Activated CD8-positive, alpha-beta memory T cell treated with anti-CD3 and anti-CD28 coated beads for 4 hours (primary cell): ENCODE measurements around the gene ACSL1.
A peak's percentile ranks its signal among the peaks of the same experiment; 100 is the strongest.

Experiments
- DNase-seq, 2 donors: peaks; one replicate each; pipeline ENCODE4 v3.0.0-alpha.2; 2020; ENCODE audit warnings: low read depth in 2 of 2

ACSL1 gene

DNA sequence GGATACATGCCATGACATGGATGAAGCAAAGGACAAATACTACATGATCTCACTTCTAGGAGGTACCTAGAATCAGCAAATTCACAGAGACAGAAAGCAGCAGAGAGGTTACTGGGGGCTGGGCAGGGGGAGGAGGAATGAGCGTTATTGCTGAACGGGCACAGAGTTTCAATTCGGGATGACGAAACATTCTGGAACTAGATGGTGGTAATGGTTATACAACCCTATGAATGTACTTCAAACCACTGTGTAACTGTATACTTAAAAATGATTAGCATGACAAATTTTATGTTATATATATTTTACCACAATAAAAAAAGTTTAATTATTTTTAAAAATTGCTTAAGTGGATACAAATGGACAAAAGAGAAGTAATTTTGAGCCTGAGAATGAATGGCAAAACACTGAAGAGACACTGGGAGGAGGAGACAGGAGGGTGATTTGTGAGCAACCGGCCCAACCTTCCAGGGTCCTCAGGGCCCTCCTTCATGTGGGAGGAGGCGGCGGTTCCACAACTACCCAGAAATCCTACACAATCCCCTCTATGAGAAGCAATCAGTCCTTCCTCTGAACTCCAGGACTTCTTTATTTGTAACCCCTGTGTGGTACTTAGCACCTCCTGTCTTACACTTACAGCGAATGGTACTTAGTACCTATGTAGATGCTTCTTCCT, 14.1 kb downstream of the ACSL1 start:
- DNase-seq = no peak

DNA sequence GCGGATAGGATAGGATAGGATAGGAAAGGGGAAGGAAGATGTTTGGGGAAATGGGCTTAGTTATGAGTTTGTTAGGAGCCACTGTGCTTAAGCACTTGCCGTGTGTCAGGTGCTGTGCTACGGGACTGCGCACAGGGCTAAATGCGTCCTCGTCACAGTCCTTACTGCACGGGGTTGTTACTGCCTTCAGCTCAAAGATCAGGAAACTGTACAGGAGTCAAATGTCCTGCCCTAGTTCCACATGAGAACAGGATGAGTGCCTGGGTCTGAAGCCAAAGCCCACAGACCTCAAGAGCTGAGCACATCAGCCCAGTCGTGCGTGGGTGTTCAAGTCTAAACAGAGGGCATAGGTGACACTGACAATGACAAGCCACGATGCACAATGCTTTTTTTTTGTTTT, 15.0 kb downstream of the ACSL1 start:
- no peak for DNase-seq

DNA sequence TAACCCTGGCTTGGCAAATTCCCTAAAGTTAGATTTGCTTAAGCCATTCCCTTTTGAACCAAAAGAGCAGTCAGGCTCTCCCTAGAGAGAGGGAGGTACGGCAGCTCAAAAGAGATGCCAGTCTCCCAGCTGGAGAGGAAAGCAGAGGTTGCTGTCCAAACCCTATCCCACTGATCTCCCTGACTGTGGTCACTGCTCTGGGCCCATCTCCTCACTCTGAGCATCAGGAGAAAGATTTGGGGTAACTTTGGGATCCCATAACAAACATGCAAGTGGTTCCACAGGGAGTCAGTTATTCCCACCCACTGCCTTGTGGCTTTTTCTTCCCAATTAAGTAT, 17.1 kb downstream of the ACSL1 start:
- DNase-seq = no peak

DNA sequence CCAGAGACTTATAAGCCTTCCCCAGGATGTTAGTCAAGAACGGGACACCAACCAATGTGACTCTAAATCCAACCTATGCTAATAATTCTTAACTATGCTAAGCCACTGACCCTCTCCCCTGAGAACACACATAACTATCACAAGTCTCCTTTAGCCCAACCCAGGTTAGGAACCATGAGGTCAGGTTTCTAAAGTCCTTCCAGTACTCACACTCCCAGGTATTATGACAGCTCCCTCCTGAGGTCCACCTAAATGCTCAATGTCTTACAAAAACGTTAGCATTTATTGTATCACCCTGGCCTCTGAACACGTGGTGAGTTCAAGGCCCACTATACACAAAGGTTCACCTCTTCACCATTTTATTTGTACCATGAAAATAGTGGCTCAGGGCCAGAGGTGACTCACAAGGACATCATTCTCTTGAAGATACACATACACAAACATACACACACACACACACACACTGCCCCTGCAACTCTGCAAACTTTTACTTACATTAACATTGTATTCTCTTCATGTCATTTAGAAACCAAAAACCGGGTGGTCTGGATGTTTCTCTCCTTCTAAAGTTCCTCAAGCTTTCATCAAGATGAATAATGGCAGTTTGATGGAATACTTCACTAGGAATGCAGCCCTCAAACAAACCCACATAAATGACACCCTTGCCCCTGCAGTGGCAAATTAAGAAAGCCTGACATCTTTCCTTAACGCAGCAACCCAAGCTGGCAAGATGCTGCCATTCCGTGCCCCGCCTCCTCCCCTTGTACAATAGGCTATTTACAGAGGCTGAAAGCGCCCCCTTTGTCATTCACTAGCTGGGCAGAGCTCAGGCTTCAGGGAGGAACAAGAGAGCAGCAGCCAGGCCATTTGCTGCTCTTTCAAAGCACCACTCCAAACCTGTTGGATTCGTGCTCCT, 17.7 kb downstream of the ACSL1 start:
- DNase-seq = no peak

DNA sequence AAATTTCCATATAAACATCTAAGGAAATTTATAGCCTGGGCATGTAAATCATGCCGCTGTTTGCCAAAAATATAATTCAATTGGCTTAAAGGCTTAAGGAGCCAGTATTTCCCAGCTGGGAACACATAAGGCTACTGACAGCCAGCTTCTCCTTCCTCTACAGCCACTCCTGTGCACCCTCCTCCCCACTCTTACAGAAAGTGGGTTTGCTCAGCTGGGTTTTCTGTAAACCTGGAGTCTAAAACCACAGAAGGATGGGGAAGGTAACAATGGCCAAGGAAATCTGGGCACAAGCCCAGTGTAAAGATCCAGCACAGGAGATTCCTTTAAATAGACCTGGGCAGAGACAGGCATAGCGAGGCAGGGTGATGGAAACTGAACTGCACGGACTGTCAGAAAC, 18.5 kb downstream of the ACSL1 start:
- DNase-seq = no peak

DNA sequence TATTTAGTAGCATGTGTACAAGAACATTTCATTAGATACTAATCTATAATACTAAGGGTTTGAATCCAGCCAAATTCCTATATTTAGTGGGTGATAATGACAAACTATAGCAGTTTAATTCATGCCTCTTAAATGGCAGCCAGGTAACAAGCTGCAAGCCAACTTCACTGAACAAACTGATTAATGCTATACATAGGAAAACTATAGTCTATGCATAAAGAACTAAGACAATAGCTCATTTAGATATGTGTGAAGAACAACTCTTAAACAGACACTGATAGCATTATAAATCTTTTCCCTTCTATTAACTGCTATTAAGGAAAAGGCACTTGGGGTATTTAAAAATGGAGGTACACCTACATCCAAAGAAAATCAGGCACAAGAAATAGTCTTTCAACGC, 19.1 kb downstream of the ACSL1 start:
- no peak for DNase-seq

DNA sequence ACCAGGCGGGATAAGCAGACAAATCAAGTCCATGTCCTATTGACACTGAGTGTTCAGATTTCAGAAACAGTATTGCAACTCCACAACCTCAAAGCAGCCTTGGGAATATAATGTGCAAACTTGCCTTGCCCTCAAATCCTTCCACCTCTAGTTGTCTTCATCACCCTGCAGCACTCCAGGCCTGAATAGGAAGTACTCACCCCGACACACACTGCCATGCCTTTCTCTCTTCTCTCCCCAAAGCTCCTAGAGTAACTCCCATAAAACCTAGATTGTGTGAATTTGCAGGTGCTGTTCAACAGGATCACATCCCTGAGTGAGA, 19.6 kb downstream of the ACSL1 start:
- DNase-seq = no peak

DNA sequence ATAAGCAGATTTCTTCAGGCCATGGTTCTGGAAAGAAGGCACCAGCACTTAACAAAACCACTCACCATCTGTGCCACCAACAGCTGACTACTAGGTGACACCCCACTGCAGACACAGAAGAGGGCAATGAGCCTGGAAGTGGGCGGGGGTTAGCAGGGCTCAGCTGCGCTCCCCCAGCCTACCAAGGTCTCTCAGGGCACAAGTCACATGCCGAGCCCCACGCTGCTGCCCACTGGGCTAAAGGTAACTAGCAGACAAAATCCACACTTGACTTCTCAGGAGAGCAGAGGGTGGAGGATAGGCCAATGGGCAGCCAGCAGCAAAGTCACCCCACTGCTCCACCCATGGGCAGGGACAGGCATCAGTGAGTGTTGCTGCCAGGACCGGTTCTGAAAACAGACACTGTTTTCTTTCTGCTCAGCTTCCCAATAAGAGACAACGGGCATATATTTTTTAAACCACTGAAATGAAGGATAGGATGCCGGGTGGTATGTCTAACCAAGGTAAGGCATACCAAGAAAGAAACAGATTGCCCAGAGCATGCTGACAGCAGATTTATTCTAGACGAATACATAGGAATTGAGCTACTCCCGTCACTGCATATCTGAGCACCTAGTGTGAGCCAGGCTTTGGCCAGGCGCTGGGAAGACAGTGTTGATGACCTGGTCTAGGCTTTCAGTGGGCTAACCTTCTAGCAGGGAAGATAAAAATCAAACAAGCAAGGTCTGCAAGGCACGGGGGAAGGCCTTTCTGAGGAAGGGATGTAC, 20.1 kb downstream of the ACSL1 start:
- no peak for DNase-seq

DNA sequence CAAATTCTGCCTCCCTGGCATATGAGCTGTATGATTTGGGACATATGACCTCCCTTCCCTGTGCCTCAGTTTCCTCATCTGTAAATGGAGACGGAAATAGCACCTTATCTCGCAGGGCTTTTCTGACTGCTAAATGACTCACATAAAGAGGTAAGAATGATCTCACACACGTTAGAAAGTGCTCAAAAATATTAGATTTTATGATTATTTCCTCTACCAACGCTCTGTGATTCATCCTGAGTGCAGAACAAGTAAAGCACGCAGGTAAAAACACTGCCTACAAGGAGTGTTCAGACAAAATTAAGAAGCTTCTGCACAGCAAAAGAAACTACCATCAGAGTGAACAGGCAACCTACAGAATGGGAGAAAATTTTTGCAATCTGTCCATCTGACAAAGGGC, 21.1 kb downstream of the ACSL1 start:
- no peak for DNase-seq

DNA sequence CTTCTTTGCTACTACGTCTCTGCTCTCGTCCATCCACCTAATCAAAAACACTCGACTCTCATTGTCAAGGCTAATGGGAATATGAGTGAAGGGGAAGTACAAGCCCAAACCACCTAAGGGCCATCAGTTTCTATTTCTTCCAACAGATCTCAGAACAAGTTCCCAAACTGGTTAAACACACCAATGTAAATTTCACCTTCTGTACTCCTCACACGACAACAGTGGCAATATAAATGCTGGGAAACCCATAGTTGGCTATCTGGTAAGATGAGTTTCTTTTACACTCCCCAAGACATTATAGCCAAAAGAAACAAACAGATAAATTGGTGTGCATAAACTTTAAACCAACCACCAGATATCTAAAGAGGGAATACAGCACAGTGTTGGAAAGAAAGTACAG, 21.9 kb downstream of the ACSL1 start:
- no peak for DNase-seq

DNA sequence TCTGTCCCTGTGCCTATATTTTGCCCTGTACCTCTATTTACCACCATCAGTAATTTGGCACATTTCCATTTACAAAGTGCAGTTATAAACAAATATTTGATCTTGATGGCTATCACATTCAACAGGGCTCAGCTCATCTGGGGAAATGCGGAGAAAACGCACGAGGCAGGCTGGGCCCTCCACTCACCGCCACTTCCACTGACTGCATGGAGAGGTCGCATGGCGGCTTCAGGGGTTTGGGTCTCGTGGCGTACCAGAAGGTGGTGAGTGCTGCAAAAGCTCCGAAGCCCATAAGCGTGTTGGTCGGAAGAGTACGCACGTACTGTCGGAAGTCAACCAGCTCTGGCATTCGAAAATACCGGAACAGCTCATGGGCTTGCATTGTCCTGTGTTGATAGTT, 22.6 kb downstream of the ACSL1 start:
- DNase-seq = no peak

DNA sequence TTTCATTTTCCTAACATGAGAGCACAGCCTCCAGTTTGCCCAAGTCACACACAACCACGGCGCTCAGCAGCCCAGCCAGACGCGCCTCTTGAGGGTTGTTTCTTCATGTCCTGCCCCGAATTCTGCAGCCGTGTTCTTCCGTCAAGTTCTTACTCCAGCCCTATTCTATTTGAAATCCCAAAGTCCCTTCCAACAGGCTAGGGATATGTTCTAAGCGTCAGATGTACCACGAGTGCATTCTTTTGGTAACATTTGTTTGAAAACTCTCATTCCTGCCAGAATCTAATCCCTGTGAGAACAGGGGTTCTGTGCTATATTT, 23.1 kb downstream of the ACSL1 start:
- no peak for DNase-seq

DNA sequence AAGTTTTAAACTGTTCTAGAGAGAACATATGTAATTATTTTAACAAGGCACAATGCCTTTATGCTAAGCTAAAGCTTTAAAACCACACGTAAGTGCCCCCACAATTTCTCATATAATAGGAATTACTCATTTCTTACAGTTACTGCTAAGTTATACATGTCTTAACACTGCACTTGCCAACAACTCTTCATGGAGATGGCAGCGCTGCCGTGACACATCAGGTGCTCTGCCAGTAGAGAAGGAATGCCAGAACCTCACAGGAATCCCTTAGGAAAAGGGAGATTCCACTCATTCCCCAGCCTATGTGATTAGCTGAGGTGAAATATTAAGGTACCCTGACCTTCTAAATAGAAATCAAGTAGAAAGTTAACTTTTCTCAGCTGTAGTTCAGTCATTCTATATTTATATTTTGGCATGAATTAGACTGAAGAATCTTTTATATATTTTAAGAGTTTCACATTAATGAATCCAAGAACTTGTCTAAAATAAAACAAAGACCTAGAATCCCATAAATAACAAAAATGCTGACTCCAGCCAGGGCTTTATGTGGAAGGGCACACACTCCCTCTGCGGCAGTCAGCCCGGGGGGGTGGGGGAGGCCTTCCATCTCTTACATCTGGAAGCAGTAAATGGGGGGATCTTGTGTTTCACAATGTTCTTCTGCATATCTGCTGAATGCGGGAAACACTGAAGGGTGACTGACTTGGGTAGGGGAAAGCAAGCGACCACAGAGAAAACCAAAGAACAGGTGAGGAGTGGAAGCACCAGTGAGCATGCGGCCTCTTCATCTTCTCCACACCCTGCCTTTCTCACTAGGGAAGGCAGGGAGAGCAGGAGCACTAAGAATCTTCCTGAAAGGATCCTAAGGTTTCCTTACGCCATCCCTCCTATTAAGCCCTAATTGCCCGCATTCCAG, 23.7 kb downstream of the ACSL1 start:
- no peak for DNase-seq

DNA sequence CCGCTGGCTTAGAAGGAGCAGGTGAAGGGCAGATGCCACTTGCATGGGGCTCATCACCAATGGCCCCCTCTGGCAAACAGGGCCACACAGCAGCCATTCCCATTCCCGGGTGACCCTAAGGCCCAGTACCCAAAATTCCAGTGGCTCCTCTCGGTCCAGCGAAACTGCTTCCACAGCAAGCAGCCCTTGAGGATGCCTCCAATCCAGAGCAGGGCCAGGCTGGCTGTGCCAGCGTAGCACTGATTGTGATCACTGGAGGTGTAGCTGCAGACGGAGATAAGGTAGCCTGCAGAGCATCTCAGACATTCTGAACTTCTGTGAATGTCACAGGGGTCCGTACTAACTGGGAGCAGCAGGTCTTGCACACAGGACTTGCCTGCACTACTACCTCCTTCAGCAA, 27.3 kb downstream of the ACSL1 start:
- no peak for DNase-seq

DNA sequence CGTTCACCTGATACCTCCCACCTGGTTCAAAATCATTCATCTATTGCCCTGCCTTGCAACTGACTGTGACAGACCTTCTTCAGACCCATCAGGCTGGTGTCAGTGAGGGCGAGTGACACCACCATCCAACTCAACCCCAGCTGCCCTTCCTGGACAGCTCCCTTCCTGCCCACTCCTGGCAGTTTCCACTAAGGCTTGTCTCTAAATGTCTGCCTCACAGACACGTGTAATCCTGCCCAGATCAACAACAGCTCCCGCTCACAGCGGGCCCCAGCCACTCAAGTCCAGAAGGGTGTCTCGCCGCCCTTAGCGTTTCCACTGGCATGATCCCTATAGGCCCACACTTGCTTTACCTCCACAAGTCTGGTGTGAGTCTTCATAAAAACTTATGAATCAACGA, 28.9 kb downstream of the ACSL1 start:
- DNase-seq = no peak

DNA sequence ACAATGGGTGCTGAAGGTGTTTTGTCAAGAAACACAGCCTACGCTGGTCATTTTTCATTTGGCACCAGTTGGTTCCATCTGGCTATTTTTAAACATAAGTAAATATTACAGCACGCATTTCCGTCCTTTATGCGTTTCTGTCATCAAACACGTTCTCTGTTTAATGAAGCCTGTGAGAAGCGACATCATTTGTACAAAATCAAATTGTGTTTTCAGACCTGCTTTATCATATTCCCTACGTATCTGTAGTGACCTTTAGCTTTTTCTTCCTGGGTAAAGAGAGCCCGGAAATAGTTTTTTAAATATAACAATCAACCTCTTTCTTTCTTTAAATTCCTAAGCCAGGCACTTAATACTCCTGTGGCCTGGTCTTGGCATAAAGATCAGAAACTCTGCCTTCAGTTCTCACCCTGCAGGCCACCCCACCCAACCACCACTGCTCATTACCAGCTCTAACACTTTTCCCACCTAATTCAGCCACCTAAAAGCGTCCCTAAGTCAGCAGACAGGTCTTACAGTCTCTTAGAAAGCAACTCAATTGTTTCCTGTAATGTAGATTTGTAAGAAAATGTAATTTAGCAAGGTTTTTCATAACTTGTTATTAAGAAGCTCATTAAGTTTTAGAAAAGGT, 30.4 kb downstream of the ACSL1 start:
- no peak for DNase-seq

DNA sequence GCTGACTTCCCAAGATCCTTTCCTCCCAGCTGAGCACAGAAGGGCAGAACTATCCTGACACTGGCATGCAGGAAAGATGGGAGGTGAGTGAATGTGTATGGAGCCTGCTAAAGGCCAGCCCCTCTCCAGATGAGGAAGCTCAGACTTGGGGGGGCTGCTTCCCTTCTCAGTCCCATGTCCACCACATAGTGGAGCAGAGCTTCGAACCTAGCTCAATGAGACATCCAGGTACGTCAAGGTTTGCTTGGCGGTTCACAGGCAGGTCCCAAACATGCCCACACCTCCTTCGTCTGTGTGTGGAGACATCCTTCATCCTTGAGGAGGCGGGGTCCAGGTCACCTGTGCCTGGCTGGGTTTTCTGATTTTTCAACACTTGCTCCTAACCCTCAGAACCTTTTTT, 31.3 kb downstream of the ACSL1 start:
- no peak for DNase-seq

DNA sequence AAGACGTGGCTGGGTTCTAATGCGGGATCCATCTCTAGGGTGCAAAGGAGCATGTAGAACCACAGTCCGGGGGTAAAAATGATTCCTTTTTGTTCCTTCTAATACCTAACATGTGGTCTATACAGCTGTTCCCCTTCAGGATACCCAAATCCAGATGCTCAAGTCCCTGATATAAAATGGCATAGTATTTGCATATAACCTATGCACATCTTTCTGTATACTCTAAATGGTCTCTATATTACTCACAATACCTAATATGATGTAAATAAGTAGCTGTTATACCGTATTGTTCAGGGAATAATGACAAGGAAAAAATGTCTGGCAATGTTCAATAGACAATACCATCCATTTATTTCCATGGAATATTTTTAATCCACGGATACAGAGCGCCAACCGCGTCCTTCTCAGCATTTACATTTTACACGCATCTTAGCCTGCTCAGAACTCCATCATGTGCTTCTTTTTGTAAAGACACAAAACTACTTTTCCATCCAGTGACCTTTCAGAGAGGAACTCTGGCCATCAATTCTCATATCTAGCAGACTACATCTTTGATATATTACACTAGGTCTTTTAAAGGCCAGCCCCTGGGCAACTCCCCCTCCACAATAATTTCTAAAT, 31.9 kb downstream of the ACSL1 start:
- DNase-seq = no peak

DNA sequence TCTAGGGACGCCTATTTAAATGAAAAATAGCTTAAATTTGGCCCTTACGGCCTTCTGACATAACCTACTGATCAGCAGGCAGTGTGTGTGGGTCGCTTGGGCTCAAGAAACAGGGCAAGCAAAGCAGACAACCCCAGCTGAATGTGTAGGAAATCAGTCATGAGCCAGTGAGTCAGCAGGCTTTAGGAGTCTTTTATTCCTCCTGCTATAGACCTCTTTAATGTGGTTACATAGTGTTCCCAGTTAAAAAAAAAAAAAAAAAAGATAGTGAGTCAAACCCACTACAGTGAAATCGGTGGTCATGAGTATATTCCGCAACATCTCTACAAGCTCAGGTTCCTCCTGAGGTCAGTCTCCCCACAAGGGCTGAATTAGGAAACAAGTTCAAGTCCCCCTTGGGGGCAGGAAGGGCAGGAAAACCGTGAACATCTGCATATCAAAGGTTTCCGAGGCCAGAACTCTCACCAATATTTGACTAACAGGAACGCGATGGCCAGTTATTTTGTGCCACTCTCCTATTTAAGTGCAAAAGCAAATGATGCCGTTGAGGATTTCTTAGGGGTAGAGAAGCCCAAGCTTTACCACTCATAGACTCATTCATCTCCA, 32.7 kb downstream of the ACSL1 start:
- peak; percentile 25 to 51 for DNase-seq

DNA sequence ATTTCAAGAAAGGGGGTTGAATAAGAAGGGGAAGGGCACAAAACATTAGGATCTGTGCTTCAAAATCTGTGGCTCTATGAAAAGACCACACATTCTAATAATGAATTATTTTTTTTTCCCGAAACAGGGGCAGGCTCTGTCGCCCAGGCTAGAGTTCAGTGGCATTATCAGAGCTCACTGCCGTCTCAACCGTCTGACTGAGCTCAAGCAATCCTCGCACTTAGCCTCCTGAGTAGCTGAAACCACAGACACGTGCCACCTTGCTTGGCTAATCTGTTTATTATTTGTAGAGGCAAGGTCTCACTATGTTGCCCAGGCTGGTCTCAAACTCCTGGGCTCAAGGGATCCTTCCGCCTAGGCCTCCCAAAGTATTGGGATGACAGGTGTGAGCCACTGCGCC, 33.4 kb downstream of the ACSL1 start:
- DNase-seq = no peak

DNA sequence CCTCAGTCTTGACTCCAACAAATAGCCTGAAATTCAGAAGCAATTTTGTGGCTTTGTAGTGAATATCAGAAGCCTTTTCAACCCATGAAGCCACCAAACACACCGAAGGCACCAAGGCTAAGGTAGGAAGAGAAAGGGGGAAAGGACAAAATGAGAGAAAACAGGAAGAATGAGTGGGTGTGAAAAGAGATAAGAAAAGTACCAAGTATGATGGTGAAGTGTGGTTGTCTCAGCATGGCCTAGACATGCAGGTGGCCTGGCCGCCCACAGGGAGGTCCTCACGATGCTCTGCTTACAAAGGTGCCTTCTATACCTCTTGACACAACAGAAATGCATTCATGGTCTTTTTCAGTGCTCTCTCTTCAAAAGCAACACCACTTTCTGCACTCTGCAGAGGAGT, 34.9 kb downstream of the ACSL1 start:
- no peak for DNase-seq
